Measurements from ENCODE around the gene RGS12. TPM values are rescaled to one million over a fixed set of nuclear protein-coding genes. Genes with fewer than 3 reads are reported as not detected.

The RGS12 gene
- total RNA-seq, 1 donor from 2014 or later, result 64.8 TPM

GRCh38 chr4:3248811-3249661 lies 43.8 kb upstream of the RGS12 start, which contains the start of gene MSANTD1:
Gene MSANTD1, plus strand, starts transcription at chr4:3249159. Its CDS starts 64 bp downstream, at chr4:3249223.
- H3K36me3 ChIP-seq, result no peaks in the 10 kb centered on the region
- TF ChIP-seq POLR2AphosphoS5 (IDR thresholded peaks at IDR 0.05; ENCODE audit: insufficient read depth in 1 of 2, low read depth in 1 of 2) (no peak), CTCF (IDR thresholded peaks at IDR 0.05) (no peak)
- H3K4me1 ChIP-seq, result no peaks in the 10 kb centered on the region
- no peak within 1 kb of the TSS for H3K27ac ChIP-seq
- intact Hi-C loops (cut with DNase I), result no loop called here
- no peak within 1 kb of the TSS for H3K4me3 ChIP-seq
- DNase-seq (ENCODE audit: extremely low spot score in 2 of 2), result no peak
- no peaks in the 10 kb centered on the region for H3K9me3 ChIP-seq
- H3K27me3 ChIP-seq, result no peaks in the 10 kb centered on the region

GRCh38 chr4:3249711-3250437 lies 42.9 kb upstream of the RGS12 start:
- TF ChIP-seq POLR2A (IDR thresholded peaks at IDR 0.05), result no peak
- no peak for TF ChIP-seq POLR2AphosphoS5 (IDR thresholded peaks at IDR 0.05; ENCODE audit: insufficient read depth in 1 of 2, low read depth in 1 of 2)
- Histone ChIP-seq H3K9me3 (no peaks in the 10 kb centered on the region), H3K36me3 (no peaks in the 10 kb centered on the region), H3K27me3 (no peaks in the 10 kb centered on the region), H3K4me3 (no peak overlapping the region), H3K4me1 (no peaks in the 10 kb centered on the region), H3K27ac (no peak overlapping the region)
- no peak for DNase-seq (ENCODE audit: extremely low spot score in 2 of 2)
- intact Hi-C loops (cut with DNase I), result no loop called here

- Histone ChIP-seq H3K27me3 (no peaks in the 10 kb centered on the region), H3K9me3 (no peaks in the 10 kb centered on the region), H3K36me3 (no peaks in the 10 kb centered on the region), H3K4me3 (no peak overlapping the region), H3K27ac (no peak overlapping the region), H3K4me1 (no peaks in the 10 kb centered on the region)
- intact Hi-C loops (cut with DNase I), result no loop called here
- DNase-seq (ENCODE audit: extremely low spot score in 2 of 2), result no peak
- TF ChIP-seq POLR2A (IDR thresholded peaks at IDR 0.05) (no peak), POLR2AphosphoS5 (IDR thresholded peaks at IDR 0.05; ENCODE audit: insufficient read depth in 1 of 2, low read depth in 1 of 2) (no peak), CTCF (IDR thresholded peaks at IDR 0.05) (no peak)
Measured at GRCh38 chr4:3250438-3250955, 42.3 kb upstream of the RGS12 start.

GRCh38 chr4:3250956-3251690 lies 41.7 kb upstream of the RGS12 start:
- no peaks in the 10 kb centered on the region for H3K27me3 ChIP-seq
- TF ChIP-seq POLR2A (IDR thresholded peaks at IDR 0.05) (no peak), CTCF (IDR thresholded peaks at IDR 0.05) (no peak), POLR2AphosphoS5 (IDR thresholded peaks at IDR 0.05; ENCODE audit: insufficient read depth in 1 of 2, low read depth in 1 of 2) (no peak)

More at GRCh38 chr4:3250956-3251690, 41.7 kb upstream of the RGS12 start:
- intact Hi-C loops (cut with DNase I), result no loop called here
- Histone ChIP-seq H3K9me3 (no peaks in the 10 kb centered on the region), H3K4me3 (no peak overlapping the region), H3K4me1 (no peaks in the 10 kb centered on the region), H3K36me3 (no peaks in the 10 kb centered on the region), H3K27ac (no peak overlapping the region)
- DNase-seq (ENCODE audit: extremely low spot score in 2 of 2), result no peak

All from vagina (tissue), 2 donors.